DND-41 (cell line): ENCODE data around the gene SQOR.

Source experiments
- EZH2 ChIP-seq: IDR thresholded peaks from 3 replicates; pipeline ENCODE4 v1.6.1; 2012; ENCODE audit warnings: borderline replicate concordance, low read depth, mild to moderate bottlenecking, moderate library complexity, low read length, inconsistent platforms; ENCODE audit not compliant: severe bottlenecking
- TF ChIP-seq, protein P1 (sequence below): IDR thresholded peaks from 2 replicates; pipeline ENCODE4 v1.5.1; 2012; ENCODE audit warnings: borderline replicate concordance, low read length, moderate library complexity, mild to moderate bottlenecking; ENCODE audit not compliant: poor library complexity, severe bottlenecking; ENCODE audit errors: extremely low read depth

DNA sequence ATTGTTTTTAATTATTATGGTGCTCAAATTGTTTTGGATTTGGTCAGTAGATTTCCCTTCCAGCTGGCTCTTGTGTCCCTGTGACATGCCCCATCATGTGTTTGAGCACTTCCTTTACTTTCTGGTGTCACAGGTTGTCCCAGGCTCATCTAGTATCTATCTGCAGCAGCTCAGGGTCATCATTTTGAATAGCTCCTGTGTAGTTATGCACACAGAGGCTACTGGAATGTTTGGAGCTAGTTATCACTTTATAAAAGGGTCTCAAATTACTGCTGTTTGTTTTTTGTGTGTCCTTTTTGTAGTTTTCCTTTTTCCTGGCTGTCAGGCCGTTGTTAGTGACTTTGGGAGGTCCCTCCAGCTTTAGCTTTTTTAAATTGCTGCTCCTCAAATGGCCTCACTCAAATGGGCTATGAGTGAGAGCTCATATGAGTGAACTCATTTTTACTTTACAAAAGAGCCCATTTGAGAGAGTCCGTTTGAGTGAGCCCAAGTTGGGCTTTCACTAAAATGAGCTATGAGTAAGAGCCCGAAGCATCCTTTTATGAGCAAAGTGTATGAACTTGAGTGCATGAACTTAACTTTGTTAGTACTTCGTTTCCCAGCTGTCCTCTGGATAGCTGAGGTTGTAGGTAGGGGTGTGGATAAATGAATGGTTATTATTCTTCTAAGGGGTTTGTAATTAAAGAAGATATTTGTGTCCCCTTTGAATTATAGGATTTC lies 43.8 kb downstream of the SQOR start:
- TF ChIP-seq, protein P1, sequence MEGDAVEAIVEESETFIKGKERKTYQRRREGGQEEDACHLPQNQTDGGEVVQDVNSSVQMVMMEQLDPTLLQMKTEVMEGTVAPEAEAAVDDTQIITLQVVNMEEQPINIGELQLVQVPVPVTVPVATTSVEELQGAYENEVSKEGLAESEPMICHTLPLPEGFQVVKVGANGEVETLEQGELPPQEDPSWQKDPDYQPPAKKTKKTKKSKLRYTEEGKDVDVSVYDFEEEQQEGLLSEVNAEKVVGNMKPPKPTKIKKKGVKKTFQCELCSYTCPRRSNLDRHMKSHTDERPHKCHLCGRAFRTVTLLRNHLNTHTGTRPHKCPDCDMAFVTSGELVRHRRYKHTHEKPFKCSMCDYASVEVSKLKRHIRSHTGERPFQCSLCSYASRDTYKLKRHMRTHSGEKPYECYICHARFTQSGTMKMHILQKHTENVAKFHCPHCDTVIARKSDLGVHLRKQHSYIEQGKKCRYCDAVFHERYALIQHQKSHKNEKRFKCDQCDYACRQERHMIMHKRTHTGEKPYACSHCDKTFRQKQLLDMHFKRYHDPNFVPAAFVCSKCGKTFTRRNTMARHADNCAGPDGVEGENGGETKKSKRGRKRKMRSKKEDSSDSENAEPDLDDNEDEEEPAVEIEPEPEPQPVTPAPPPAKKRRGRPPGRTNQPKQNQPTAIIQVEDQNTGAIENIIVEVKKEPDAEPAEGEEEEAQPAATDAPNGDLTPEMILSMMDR: no peak
- TF ChIP-seq EZH2: no peak
